IMR-90 (cell line): ENCODE data around the gene KAZN. TPM values are rescaled to one million over a fixed set of nuclear protein-coding genes. Genes with fewer than 3 reads are reported as not detected.

Experiments used
- ATAC-seq: fragments of 200-7000 bp; cut with Tn5 transposase; 2 replicates; pipeline ENCODE4 v1.9.1; 2020; ENCODE audit warnings: low read depth, mild to moderate bottlenecking, moderate library complexity
- BruUV-seq: library from RNA; stranded (reverse); fragments of 400-500 nt; replicated peaks from 2 replicates; lab custom pipeline; 2021; lab: Mats Ljungman, UMichigan
- CTCF ChIA-PET: fragments of 300-600 bp; formaldehyde crosslinking; extraction: SDS; loops from one replicate; lab custom pipeline; 2021; ENCODE audit warnings: antibody characterized with exemption; lab: Yijun Ruan, JAX
- POLR2A ChIA-PET: fragments of 300-600 bp; sonication (Branson Sonifier 250); formaldehyde crosslinking; loops from one replicate; lab custom pipeline; 2022; ENCODE audit warnings: antibody characterized with exemption; ENCODE audit not compliant: unreplicated experiment; lab: Charles Lee
- DNase-seq: peaks from one replicate; pipeline ENCODE4 v3.0.0; 2013
- H2AFZ ChIP-seq: replicated peaks from 2 replicates; pipeline ENCODE3; 2013; ENCODE audit warnings: low read length, mild to moderate bottlenecking; ENCODE audit not compliant: poor library complexity
- H2AK5ac ChIP-seq: 2 replicates; pipeline ENCODE4 v1.6.1; 2013; ENCODE audit warnings: low read depth, low read length, inconsistent platforms
- H2AK9ac ChIP-seq: replicated peaks from 2 replicates; pipeline ENCODE3; 2013; ENCODE audit warnings: mild to moderate bottlenecking, low read depth, low read length, moderate library complexity; ENCODE audit not compliant: poor library complexity
- H2BK120ac ChIP-seq: 2 replicates; pipeline ENCODE4 v1.6.1; 2013; ENCODE audit warnings: low read depth, low read length, inconsistent platforms
- H2BK15ac ChIP-seq: 3 replicates; pipeline ENCODE4 v1.6.1; 2013; ENCODE audit warnings: low read depth, low read length, inconsistent platforms
- H2BK20ac ChIP-seq: 2 replicates; pipeline ENCODE4 v1.6.1; 2013; ENCODE audit warnings: low read depth, mild to moderate bottlenecking, inconsistent platforms, low read length, moderate library complexity
- H2BK5ac ChIP-seq: 2 replicates; pipeline ENCODE4 v1.6.1; 2013; ENCODE audit warnings: mild to moderate bottlenecking, low read depth, low read length, inconsistent platforms; ENCODE audit not compliant: poor library complexity, severe bottlenecking
- H3K14ac ChIP-seq: replicated peaks from 2 replicates; pipeline ENCODE4 v1.6.1; 2013; ENCODE audit warnings: low read depth, low read length, inconsistent platforms
- H3K18ac ChIP-seq: 2 replicates; pipeline ENCODE4 v1.6.1; 2013; ENCODE audit warnings: low read depth, low read length, control low read depth
- H3K23ac ChIP-seq: 2 replicates; pipeline ENCODE4 v1.6.1; 2013; ENCODE audit warnings: low read depth, low read length, inconsistent platforms
- H3K27ac ChIP-seq: 2 replicates; pipeline ENCODE4 v1.5.1; 2013; ENCODE audit warnings: mild to moderate bottlenecking, control low read depth, low read length; ENCODE audit not compliant: insufficient read depth
- H3K27me3 ChIP-seq: 2 replicates; pipeline ENCODE4 v1.6.1; 2013; ENCODE audit warnings: low read length; ENCODE audit not compliant: control insufficient read depth, insufficient read depth
- H3K36me3 ChIP-seq: 2 replicates; pipeline ENCODE4 v1.6.1; 2013; ENCODE audit warnings: low read length, mixed read lengths; ENCODE audit not compliant: control insufficient read depth, insufficient read depth
- H3K4ac ChIP-seq: 2 replicates; pipeline ENCODE4 v1.6.1; 2013; ENCODE audit warnings: low read depth, low read length, inconsistent platforms
- H3K4me1 ChIP-seq: 2 replicates; pipeline ENCODE4 v1.6.1; 2013; ENCODE audit warnings: low read length, mixed read lengths; ENCODE audit not compliant: control insufficient read depth, insufficient read depth
- H3K4me2 ChIP-seq: 2 replicates; pipeline ENCODE4 v1.6.1; 2013; ENCODE audit warnings: low read depth, mild to moderate bottlenecking, control low read depth, low read length, moderate library complexity
- H3K4me3 ChIP-seq: 2 replicates; pipeline ENCODE4 v1.5.1; 2013; ENCODE audit warnings: low read depth, mild to moderate bottlenecking, control low read depth, low read length, moderate library complexity; ENCODE audit not compliant: insufficient read depth
- H3K56ac ChIP-seq: 2 replicates; pipeline ENCODE4 v1.6.1; 2013; ENCODE audit warnings: low read length, inconsistent platforms; ENCODE audit not compliant: insufficient read depth; ENCODE audit errors: extremely low read depth
- H3K79me1 ChIP-seq, 2 experiments: 2 replicates each; pipeline ENCODE4 v1.6.1; 2013; ENCODE audit warnings: low read length in 2 of 2, inconsistent platforms in 1 of 2, low read depth in 1 of 2
- H3K9ac ChIP-seq: 2 replicates; pipeline ENCODE4 v1.6.1; 2013; ENCODE audit warnings: low read depth, low read length, control low read depth
- H3K9me1 ChIP-seq: 2 replicates; pipeline ENCODE4 v1.6.1; 2013; ENCODE audit warnings: low read length, inconsistent platforms; ENCODE audit not compliant: insufficient read depth
- H3K9me3 ChIP-seq: 2 replicates; pipeline ENCODE4 v1.6.1; 2013; ENCODE audit warnings: low read length; ENCODE audit not compliant: control insufficient read depth, insufficient read depth
- H4K20me1 ChIP-seq: 2 replicates; pipeline ENCODE4 v1.6.1; 2013; ENCODE audit warnings: low read length, inconsistent platforms; ENCODE audit not compliant: insufficient read depth
- H4K5ac ChIP-seq: 2 replicates; pipeline ENCODE4 v1.6.1; 2013; ENCODE audit warnings: mild to moderate bottlenecking, low read depth, low read length, control low read depth
- H4K8ac ChIP-seq, 2 experiments: 2 replicates each; pipeline ENCODE4 v1.6.1; 2013; ENCODE audit warnings: low read depth in 2 of 2, low read length in 2 of 2, control low read depth in 1 of 2, inconsistent platforms in 1 of 2
- H4K91ac ChIP-seq: 2 replicates; pipeline ENCODE4 v1.6.1; 2013; ENCODE audit warnings: low read depth, low read length, inconsistent platforms; ENCODE audit not compliant: insufficient read depth
- CTCF ChIP-seq: conservative IDR thresholded peaks from 2 replicates; pipeline ENCODE4 v1.5.1; 2012; ENCODE audit warnings: mild to moderate bottlenecking, low read depth, low read length, improper control_type of control experiment
- MAZ ChIP-seq: IDR thresholded peaks from 2 replicates; pipeline ENCODE4 v1.6.1; 2012; ENCODE audit warnings: low read depth, mild to moderate bottlenecking, low read length, improper control_type of control experiment, moderate library complexity, borderline replicate concordance
- NFE2L2 ChIP-seq: fragments of 150-350 bp; IDR thresholded peaks from 2 replicates; pipeline ENCODE4 v1.6.1; 2016; ENCODE audit warnings: low read depth, mild to moderate bottlenecking, low read length
- POLR2A ChIP-seq: IDR thresholded peaks from 2 replicates; pipeline ENCODE4 v1.6.1; 2012; ENCODE audit warnings: mild to moderate bottlenecking, low read depth, low read length
- RAD21 ChIP-seq: IDR thresholded peaks from 2 replicates; pipeline ENCODE4 v1.6.1; 2012; ENCODE audit warnings: low read length, improper control_type of control experiment
- USF2 ChIP-seq: fragments of 150-350 bp; IDR thresholded peaks from 2 replicates; pipeline ENCODE4 v1.6.1; 2017; ENCODE audit warnings: mild to moderate bottlenecking, antibody characterized with exemption, low read length, low read depth
- WGBS, 2 experiments: methylation state at CpG; one replicate each; pipeline versions ENCODE4 v1.1.5 to v1.1.7; 2013; ENCODE audit warnings: missing lambda C conversion rate in 2 of 2; ENCODE audit not compliant: insufficient read length in 1 of 2; ENCODE audit errors: extremely low coverage in 2 of 2; 5-methylcytosine and 5-hydroxymethylcytosine counted together
- dilution Hi-C: fragments of 300-500 bp; cut with HindIII; formaldehyde crosslinking; loops from one replicate; pipeline ENCODE4 v1.14.3; 2018; ENCODE audit warnings: low sequenced_read_pairs; ENCODE audit not compliant: unreplicated experiment
- in situ Hi-C: fragments of 300-500 bp; cut with MboI; formaldehyde crosslinking; loops from 3 replicates; pipeline ENCODE4 v1.14.3; 2019; ENCODE audit warnings: low sequenced_read_pairs, inconsistent platforms, mixed read lengths
- intact Hi-C: fragments of 100-400 bp; cut with micrococcal nuclease; formaldehyde crosslinking; loops from 2 replicates; pipeline ENCODE4 v1.10.0; 2022
- polyA plus RNA-seq, 3 experiments: library from polyadenylated mRNA; depleted of rRNA; stranded (reverse); fragments of >200 nt; gene quantifications; 2 replicates each; pipeline ENCODE4 v1.2.3, GENCODE V29; 2012; ENCODE audit warnings: low replicate concordance in 1 of 3
- total RNA-seq: library from RNA; depleted of rRNA; stranded (reverse); fragments of >200 nt; gene quantifications from 2 replicates; pipeline ENCODE4 v1.2.3, GENCODE V29; 2012

KAZN gene
- total and polyA plus RNA-seq, 2 of the 4 experiments (the other 2 are of a cell fraction) = 5.2 to 10.5 TPM

GRCh38 chr1:14887764-14888350 is 289.4 kb downstream of the KAZN start:
- Histone ChIP-seq H3K4me1 (no peaks in the 10 kb centered on the region), H3K9me1 (no peaks in the 10 kb centered on the region), H3K36me3 (no peaks in the 10 kb centered on the region), H3K4me2 (no peak overlapping the region), H2AK9ac (no peak overlapping the region), H2AK5ac (no peak overlapping the region), H3K18ac (no peak overlapping the region), H2BK15ac (no peak overlapping the region), H3K4me3 (no peak overlapping the region), H3K9ac (no peak overlapping the region), H2BK20ac (no peak overlapping the region), H4K91ac (no peak overlapping the region), H4K8ac (no peak overlapping the region), H2AFZ (no peak overlapping the region), H4K5ac (no peak overlapping the region), H3K4ac (no peak overlapping the region), H2BK5ac (no peak overlapping the region), H3K79me1 (no peaks in the 10 kb centered on the region), H3K27ac (no peak overlapping the region), H4K20me1 (no peaks in the 10 kb centered on the region), H3K27me3 (peaks cover 10% of the 10 kb centered on the region), H3K9me3 (no peaks in the 10 kb centered on the region), H3K23ac (no peak overlapping the region), H3K14ac (no peak overlapping the region), H3K56ac (no peak overlapping the region), H2BK120ac (no peak overlapping the region)
- ChIA-PET CTCF (no interaction called here), POLR2A (no interaction called here)
- no TSS peak for BruUV-seq
- WGBS, 2 experiments = 30% methylated on average over 2 of the region's 13 CpGs; no CpG with 5 or more reads in 1 of the 2 experiments
- DNase-seq (no peak), ATAC-seq (no peak)
- in situ Hi-C loops (no loop called here), intact Hi-C loops (no loop called here), dilution Hi-C loops (no loop called here)
- no peak for TF ChIP-seq USF2
- no peak for TF ChIP-seq POLR2A
- no peak for TF ChIP-seq MAZ
- no peak for TF ChIP-seq RAD21
- no peak for TF ChIP-seq NFE2L2
- TF ChIP-seq CTCF = no peak
